NOMO-1 (cell line): ENCODE results near the gene OBSL1.
A peak's percentile ranks its signal among the peaks of the same experiment; 100 is the strongest.

Experiments
- DNase-seq, 2 experiments: peaks; one replicate each; lab custom pipeline; 2025; ENCODE audit not compliant: unreplicated experiment in 2 of 2; lab: John Stamatoyannopoulos, UW

OBSL1 gene

GRCh38 chr2:219536967-219537366, 34.4 kb downstream of the OBSL1 start:
- no peak for DNase-seq

DNA sequence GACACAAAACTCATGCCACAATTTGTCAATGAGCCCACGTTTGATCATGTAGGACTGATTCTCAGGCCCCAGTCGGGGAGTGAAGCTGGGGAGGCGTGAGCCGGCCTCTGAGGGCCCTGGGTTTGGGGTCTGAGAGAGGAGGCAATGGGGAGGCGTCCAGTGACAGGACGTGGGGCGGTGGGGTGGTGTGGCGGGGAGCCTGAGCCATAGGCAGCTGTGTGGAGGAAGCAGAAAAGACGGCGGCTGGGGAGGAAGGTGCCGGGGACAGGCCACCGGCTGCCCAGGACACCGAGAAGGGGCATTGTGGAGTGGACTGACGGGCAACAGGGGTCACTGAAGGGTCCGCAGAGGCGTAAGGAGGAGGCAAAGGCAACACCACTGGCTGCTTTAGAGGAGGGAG, 34.9 kb downstream of the OBSL1 start:
- no peak for DNase-seq

DNA sequence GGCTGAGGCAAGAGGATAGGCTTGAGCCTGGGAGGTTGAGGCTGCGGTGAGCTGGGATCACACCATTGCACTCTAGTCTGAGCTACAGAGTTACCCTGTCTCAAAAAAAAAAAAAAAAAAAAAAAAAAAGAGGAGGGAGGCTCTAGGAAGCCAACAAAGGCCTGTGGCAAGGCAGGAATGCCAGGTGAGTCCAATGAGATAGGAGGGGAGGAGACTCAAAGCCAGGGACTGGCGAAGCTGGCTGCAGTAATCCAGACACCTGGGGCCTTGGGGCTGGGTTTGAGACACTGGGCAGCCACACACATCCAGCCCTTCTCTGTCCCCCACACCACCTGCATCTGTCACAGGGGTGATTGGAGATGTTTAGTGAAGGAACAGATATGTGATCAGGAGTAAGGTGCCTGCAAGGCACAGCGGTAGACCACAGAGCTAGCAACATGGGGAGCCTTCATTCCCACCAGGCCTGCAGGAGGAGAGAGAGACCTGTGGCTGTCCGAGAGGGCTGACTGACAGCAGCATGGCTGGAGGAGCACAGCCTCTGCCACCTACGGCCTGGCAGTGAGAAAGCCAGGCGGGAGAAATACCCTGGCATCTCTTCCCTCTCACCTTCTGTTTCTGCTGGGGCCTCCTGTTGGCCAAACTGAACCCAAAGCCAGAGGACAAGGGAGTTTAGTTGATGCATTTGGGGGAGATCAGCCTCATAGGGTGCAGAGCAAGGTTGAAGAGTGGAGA, 37.2 kb downstream of the OBSL1 start:
- DNase-seq: no peak

- DNase-seq: no peak
Measured at GRCh38 chr2:219532378-219532649, 39.0 kb downstream of the OBSL1 start.

DNA sequence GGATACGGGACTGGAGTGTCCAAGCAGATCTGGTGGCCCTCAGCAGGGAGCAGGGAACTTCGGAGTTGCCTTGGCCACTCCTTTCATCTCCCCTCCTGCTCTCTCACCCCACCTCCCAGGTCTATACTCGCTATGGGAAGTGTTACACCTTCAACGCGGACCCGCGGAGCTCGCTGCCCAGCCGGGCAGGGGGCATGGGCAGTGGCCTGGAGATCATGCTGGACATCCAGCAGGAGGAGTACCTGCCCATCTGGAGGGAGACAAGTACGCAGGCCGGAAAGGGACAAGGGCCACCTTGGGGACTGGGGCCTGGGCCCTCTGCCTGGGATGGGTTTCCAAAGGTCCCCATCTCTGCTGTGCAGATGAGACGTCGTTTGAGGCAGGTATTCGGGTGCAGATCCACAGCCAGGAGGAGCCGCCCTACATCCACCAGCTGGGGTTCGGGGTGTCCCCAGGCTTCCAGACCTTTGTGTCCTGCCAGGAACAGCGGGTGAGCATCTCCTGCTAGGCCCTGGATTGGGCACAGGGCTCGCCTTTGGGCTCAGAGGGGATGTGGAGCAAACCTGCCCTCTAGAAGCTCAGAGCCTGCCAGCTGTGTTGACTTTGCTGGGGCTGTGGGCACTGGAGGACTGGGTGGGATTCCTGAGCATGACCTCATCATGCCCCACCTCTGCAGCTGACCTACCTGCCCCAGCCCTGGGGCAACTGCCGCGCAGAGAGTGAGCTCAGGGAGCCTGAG, 39.5 kb downstream of the OBSL1 start:
- no peak for DNase-seq

DNA sequence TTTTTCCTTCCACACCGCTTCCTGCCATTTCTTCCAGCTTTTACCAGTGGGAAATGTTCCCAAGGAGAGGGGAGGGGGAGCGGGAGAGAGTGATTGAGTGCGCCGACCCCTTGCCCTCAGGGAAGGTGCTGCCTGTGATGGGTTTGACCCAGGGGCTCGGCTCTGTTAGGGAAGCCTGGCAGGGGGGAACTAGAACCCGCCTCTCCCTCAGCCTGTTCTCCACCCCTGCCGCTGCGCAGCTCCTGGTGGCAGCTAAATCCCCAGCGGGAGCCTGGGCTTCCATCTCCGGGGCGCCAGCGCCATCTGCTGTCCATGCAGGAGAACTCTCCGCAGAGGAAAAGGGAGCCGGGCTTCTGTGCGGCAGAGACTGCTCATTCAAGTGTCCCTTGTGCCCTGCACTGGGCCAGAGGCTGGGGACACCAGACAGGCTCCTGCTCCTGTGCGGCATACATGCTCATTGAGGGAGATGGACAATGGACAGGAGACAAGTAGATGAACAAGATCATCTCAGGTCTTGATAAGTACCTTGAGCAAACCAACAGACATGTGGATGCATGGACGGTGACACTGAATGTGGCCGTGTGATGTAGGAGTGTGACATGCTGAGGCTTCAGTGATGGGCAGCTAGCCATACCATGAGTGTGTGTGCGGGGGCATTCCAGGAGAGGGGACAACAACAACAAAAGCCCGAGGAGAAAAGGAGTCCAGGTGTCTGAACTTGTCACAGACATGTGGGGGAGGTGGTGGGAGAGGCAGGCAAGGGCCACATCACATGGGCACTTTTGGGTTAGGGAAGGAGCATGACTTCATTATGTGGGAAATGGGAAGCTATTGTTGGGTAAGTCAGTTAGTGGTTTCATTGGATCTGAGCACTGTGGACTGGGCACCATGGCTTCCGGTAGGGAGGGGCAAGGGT, 41.0 kb downstream of the OBSL1 start:
- DNase-seq: peak; percentile 77 to 79

GRCh38 chr2:219527472-219527871, 43.9 kb downstream of the OBSL1 start:
- no peak for DNase-seq

DNA sequence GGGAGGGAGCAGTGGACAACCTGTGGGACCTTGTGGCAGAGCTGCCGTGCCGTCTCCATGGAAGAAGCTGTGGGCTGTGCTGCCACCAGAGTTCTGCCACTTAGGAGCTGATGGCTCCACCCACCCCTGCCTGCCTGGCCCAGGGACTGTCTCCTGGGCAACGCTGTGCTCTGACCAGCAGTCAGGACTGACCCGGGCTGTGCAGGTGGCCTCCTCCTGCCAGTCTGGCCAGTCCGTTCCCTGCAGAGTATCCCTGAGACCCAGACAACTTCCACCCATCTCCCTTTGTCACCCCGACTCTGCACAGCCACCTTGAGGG, 44.3 kb downstream of the OBSL1 start:
- no peak for DNase-seq

DNA sequence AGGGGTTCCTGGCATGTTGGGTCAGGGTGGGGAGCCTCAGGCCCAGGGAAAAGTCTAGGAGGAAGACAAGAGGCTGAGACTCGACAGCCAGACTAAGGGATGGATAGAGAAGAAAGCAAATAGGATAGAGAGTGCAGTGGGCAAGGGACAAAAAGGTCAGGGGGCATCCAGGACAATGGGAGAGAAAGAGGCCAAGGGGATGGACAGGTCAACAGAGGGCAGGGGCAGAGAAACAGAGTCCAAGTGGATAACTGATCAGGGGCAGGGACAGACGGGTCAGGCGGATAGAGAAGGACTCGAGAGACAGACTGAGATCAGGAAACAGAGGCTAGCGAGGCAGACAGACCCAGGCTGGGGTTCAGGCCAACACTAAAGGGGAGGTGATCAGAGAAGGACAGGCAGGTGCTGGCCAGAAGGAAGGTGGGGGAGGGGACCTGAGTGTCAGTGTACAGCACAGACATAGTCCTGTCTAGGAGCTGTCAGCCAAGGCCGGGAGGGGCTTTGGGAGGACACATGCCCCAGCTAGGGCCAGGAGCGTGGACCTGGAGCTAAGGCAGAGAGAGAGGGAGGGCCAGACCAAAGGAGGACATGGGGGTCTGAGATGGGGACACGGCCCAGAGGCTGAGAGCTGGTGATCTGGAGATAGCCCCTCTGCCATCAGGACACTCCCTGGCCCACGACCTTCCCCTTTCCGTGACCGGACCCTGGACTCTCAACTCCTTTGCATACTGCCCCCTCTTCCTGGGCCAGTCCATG, 44.8 kb downstream of the OBSL1 start:
- DNase-seq: no peak

DNA sequence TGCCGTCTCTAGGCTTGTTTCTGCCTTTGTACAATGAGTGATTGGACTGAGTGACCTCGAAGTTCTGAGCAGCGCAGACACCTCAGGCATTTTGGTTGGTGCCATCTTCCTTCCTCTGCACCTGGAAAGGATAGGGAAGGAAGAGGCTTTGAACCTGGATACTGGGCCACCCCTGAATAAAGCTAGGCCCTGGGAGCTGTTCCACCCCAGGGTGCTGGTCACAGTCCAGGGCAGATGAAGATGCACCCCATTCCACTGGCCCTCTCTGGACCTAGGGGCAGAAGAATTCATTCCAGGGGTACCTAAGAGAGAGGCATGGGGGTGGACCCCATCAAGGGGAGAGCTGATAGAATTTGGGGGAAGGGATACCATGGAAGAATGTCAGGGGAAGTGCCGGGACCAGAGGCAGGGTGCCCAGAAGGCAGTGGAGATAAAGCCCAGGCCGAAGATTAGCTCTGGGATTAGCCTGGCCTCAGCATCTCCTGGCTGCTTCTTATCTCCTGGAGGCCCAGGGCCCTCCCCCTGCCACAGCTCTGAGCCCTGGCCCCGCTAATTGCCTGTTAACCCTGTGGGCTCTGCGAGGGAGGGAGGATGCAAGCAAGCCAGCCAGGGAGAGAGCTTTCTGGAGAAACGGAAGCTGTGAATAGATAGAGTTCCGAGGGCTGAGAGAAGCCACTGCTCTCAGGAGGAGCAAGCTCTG, 45.7 kb downstream of the OBSL1 start:
- DNase-seq: no peak

DNA sequence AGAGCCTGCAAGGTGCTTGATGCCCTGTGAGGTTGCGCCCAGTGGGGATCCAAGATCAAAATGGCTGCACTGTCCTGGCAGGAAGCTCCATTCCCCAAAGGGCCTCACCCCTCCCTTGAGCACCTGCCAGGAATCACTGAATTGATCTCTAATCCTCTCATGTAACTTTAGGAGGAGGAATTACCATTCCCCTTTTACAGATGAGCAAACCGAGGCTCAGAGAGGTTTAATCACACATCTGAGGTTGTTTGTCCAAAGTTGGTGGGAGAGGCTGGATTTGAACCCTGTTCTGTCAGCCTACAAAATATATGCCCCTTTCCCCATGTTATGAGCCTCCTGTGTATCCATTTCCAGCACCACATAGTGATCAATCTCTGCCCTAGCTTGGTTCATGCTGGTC, 46.5 kb downstream of the OBSL1 start:
- no peak for DNase-seq

DNA sequence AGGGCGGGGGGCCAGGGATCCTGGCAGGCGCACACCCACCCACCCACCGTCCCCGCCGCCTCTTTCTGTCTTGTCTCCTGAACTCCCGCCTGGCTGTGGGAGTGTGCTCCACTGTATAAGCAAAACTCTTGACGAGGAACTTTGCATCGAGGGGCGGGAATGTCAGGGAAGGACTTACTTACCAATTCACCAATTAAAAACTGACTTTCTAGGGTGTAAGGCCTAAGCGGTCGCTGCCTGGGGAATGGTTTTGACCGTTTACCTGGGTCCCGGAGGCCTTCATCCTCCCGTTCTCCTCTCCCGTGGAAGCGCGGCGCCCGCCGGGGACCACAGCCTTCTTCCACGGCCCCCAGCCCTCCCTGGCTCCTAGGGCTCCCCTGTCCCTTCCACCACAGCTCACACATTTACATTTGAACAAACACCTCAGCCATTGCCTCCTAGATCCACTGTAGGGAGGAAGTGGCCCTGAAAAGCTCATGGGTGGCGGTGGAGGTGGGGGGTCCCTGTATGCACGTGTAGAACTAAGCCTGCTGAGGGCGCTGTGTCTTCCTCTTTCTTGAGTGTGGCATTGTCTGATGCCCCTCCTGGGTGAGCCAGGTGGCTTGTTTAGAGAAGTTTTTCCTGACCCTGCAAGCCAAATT, 48.2 kb downstream of the OBSL1 start:
- DNase-seq: no peak

GRCh38 chr2:219522111-219523030, 49.0 kb downstream of the OBSL1 start:
- DNase-seq: no peak

- no peak for DNase-seq
Measured at GRCh38 chr2:219521066-219521880, 50.1 kb downstream of the OBSL1 start.

DNA sequence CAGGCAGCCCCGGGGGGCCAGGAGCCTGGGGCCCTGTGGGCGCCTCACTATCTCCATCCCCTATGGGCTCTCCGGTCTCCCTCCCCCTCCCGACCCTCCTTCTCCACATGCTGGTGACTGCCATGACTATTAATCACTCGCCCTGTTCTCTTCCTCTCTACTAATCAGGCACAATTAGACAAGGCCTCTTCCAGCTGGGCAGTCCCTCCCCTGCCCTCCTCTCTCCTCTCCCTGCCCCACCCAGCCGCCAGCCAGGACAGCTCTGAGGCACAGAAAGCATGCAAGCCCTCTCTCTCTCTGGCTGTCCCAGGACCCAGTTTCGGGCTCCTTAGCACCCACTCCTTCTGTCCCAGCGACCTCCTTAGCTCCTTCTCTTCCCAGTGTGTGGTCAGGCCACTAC, 51.3 kb downstream of the OBSL1 start:
- DNase-seq: no peak

GRCh38 chr2:219519526-219519916, 51.8 kb downstream of the OBSL1 start:
- no peak for DNase-seq

GRCh38 chr2:219517954-219518778, 53.2 kb downstream of the OBSL1 start:
- DNase-seq: no peak
